NCI-H82 (cell line): ENCODE results near the gene CACNA1E.

Experiments used
- DNase-seq: peaks from one replicate; lab custom pipeline; 2025; lab: John Stamatoyannopoulos, UW

Gene CACNA1E

GRCh38 chr1:181768930-181769280 lies 285.6 kb downstream of the CACNA1E start:
- no peak for DNase-seq

- no peak for DNase-seq
Measured at GRCh38 chr1:181769846-181770245, 286.5 kb downstream of the CACNA1E start.

- DNase-seq = no peak
Measured at GRCh38 chr1:181772714-181773113, 289.4 kb downstream of the CACNA1E start.

GRCh38 chr1:181776044-181776443 lies 292.7 kb downstream of the CACNA1E start:
- DNase-seq = no peak

- DNase-seq = no peak
Measured at GRCh38 chr1:181777286-181777685, 294.0 kb downstream of the CACNA1E start.

GRCh38 chr1:181777812-181778211 lies 294.5 kb downstream of the CACNA1E start:
- no peak for DNase-seq

- DNase-seq = no peak
Measured at GRCh38 chr1:181778640-181779260, 295.4 kb downstream of the CACNA1E start.

- no peak for DNase-seq
Measured at GRCh38 chr1:181779343-181779742, 296.0 kb downstream of the CACNA1E start.

- DNase-seq = no peak
Measured at GRCh38 chr1:181783208-181783607, 299.9 kb downstream of the CACNA1E start.

GRCh38 chr1:181784039-181784683 lies 300.8 kb downstream of the CACNA1E start:
- no peak for DNase-seq

- DNase-seq = no peak
Measured at GRCh38 chr1:181789395-181789794, 306.1 kb downstream of the CACNA1E start.

- no peak for DNase-seq
Measured at GRCh38 chr1:181791721-181792120, 308.4 kb downstream of the CACNA1E start.

GRCh38 chr1:181793831-181794230 lies 310.5 kb downstream of the CACNA1E start:
- no peak for DNase-seq

- no peak for DNase-seq
Measured at GRCh38 chr1:181794332-181794731, 311.0 kb downstream of the CACNA1E start.

- DNase-seq = no peak
Measured at GRCh38 chr1:181798191-181798926, 315.0 kb downstream of the CACNA1E start.

GRCh38 chr1:181801617-181802016 lies 318.3 kb downstream of the CACNA1E start:
- no peak for DNase-seq

- no peak for DNase-seq
Measured at GRCh38 chr1:181802466-181802865, 319.1 kb downstream of the CACNA1E start.

GRCh38 chr1:181803421-181803820 lies 320.1 kb downstream of the CACNA1E start:
- no peak for DNase-seq

- DNase-seq = no peak
Measured at GRCh38 chr1:181804989-181805388, 321.7 kb downstream of the CACNA1E start.

- no peak for DNase-seq
Measured at GRCh38 chr1:181806746-181807145, 323.4 kb downstream of the CACNA1E start.

GRCh38 chr1:181807251-181807650 lies 323.9 kb downstream of the CACNA1E start:
- DNase-seq = no peak

GRCh38 chr1:181809991-181810545 lies 326.8 kb downstream of the CACNA1E start:
- DNase-seq = peak; percentile 11

- DNase-seq = peak; percentile 67
Measured at GRCh38 chr1:181812208-181812607, 328.9 kb downstream of the CACNA1E start.
